ENCODE data around the gene TMA7B. TPM values are rescaled to one million over a fixed set of nuclear protein-coding genes. Genes with fewer than 3 reads are reported as not detected.

Gene TMA7B
- total RNA-seq, 1 donor from 2014 or later: 1.7 TPM

DNA sequence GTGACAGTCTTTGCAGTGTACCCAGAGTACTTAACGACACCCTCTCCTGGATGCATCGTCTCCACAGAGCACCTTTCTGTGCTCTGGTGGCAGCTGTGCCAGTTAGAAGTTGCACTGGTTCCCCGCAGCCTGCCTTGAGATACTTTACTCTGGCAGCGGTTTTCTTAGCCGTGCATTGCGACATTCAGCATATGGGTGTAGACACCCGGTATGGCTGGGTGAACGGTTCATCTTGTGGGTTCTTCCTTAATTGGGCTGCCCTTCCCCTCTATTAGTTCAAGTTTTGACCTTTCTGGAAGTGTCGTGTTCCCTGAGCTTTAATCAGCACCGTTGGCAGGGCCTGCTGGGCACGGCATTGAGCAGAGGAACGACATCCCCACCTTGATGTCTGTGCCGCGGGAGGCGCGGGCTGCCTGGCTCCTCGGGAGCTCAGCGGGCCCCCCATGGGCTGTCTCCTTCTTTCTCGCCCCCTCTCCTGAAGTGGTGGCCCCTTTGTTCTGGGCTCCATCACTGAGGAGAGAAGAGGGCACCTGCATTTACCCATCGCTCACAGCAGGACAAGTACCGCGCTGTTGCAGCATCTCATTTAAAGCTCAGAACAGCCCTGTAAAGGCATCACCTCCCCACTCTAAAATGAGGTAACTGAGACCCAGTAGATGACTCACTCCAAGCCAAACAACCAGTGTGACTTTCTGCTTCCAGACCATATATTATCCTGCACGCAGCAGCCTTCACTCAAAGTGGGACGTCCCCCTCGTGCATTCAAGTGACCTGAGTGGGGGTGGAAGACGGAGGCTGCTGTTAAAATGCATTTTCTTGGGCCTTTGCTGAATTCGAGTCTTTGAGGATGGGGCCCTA lies 47.9 kb downstream of the TMA7B start:
- Histone ChIP-seq H3K27ac (no peak overlapping the region), H3K4me3 (no peak overlapping the region), H3K27me3 (no peaks in the 10 kb centered on the region), H3K36me3 (no peaks in the 10 kb centered on the region), H3K4me1 (peaks cover 36% of the 10 kb centered on the region), H3K9me3 (no peaks in the 10 kb centered on the region)
- intact Hi-C loops (cut with DNase I): no loop called here
- DNase-seq (ENCODE audit: extremely low spot score in 2 of 2): no peak
- no peak for TF ChIP-seq POLR2A (IDR thresholded peaks at IDR 0.05)
- no peak for TF ChIP-seq POLR2AphosphoS5 (IDR thresholded peaks at IDR 0.05; ENCODE audit: insufficient read depth in 1 of 2, low read depth in 1 of 2)
- TF ChIP-seq, protein P1, sequence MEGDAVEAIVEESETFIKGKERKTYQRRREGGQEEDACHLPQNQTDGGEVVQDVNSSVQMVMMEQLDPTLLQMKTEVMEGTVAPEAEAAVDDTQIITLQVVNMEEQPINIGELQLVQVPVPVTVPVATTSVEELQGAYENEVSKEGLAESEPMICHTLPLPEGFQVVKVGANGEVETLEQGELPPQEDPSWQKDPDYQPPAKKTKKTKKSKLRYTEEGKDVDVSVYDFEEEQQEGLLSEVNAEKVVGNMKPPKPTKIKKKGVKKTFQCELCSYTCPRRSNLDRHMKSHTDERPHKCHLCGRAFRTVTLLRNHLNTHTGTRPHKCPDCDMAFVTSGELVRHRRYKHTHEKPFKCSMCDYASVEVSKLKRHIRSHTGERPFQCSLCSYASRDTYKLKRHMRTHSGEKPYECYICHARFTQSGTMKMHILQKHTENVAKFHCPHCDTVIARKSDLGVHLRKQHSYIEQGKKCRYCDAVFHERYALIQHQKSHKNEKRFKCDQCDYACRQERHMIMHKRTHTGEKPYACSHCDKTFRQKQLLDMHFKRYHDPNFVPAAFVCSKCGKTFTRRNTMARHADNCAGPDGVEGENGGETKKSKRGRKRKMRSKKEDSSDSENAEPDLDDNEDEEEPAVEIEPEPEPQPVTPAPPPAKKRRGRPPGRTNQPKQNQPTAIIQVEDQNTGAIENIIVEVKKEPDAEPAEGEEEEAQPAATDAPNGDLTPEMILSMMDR (IDR thresholded peaks at IDR 0.05): no peak

- Histone ChIP-seq H3K27me3 (no peaks in the 10 kb centered on the region), H3K4me3 (no peak overlapping the region), H3K27ac (no peak overlapping the region), H3K9me3 (no peaks in the 10 kb centered on the region), H3K4me1 (peaks cover 29% of the 10 kb centered on the region), H3K36me3 (no peaks in the 10 kb centered on the region)
- DNase-seq (ENCODE audit: extremely low spot score in 2 of 2): no peak
- no peak for TF ChIP-seq POLR2A (IDR thresholded peaks at IDR 0.05)
- no peak for TF ChIP-seq POLR2AphosphoS5 (IDR thresholded peaks at IDR 0.05; ENCODE audit: insufficient read depth in 1 of 2, low read depth in 1 of 2)
- TF ChIP-seq, protein P1 (IDR thresholded peaks at IDR 0.05): no peak
- intact Hi-C loops (cut with DNase I): no loop called here
Observed at GRCh38 chr22:40008726-40009291, 48.6 kb downstream of the TMA7B start.

DNA sequence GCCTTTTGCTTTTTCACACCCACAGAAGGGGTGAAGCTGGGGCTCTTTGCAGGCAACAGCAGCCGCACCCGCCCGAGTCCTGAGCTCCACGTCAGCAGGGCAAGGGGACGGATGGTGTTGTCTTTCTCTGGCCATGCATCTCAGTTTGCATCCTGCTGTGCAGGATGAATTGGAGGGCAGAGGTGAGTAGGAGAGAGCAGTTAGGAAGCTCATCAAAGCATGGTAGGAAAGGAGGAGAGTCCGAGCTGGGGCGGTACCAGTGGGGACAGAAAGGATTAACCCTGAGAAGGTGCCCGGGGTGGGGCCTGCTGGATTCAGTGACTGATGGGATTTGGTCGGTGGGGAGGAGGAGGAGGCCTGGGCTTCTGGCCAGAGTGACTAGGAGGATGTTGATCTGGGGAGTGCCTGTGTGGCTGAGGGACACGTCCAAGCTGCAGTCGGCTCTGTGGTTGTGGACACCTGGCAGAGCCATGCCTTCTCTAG lies 49.1 kb downstream of the TMA7B start:
- H3K4me3 ChIP-seq: no peak overlapping the region
- no peaks in the 10 kb centered on the region for H3K27me3 ChIP-seq
- peaks cover 25% of the 10 kb centered on the region for H3K4me1 ChIP-seq
- H3K27ac ChIP-seq: no peak overlapping the region
- H3K36me3 ChIP-seq: no peaks in the 10 kb centered on the region
- no peak for DNase-seq (ENCODE audit: extremely low spot score in 2 of 2)
- intact Hi-C loops (cut with DNase I): no loop called here
- H3K9me3 ChIP-seq: no peaks in the 10 kb centered on the region
- no peak for TF ChIP-seq POLR2AphosphoS5 (IDR thresholded peaks at IDR 0.05; ENCODE audit: insufficient read depth in 1 of 2, low read depth in 1 of 2)
- no peak for TF ChIP-seq POLR2A (IDR thresholded peaks at IDR 0.05)
- TF ChIP-seq, protein P1 (IDR thresholded peaks at IDR 0.05): no peak

DNA sequence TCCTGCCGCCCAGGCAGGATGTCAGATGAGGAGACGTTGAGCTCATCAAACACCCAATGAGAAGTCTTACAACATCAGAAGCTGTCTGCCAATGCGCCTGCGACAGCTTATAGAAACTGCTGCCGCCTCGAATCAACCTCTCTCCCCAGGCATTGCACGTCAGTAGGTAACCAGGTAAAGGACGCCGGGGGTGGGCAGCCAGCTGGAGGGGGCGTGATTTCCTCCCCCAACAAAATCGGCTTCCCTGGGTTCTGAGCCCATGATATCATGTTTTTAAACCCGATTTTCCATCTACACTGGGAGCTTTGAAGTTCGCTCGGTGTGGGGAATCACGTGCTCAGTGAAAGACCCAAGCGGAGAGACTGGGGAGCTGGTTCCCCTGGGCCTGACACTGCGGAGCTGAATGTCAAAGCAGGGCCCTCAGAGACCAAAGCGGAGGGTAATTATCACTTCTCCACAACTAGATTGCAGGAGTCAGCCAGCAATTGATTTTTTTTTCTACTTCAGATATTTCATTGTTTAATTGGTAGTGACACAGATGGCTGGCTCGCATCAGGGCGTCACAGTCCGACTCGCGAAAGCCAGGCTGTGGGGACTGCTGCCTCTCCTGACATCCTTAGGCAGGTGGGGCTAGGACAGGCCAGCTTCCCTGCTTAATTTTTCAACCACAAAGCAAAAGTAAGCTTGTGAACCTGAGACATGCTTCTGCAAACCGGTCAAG lies 49.9 kb downstream of the TMA7B start:
- Histone ChIP-seq H3K27ac (no peak overlapping the region), H3K4me3 (no peak overlapping the region), H3K27me3 (no peaks in the 10 kb centered on the region), H3K36me3 (no peaks in the 10 kb centered on the region), H3K9me3 (no peaks in the 10 kb centered on the region), H3K4me1 (peaks cover 25% of the 10 kb centered on the region)
- intact Hi-C loops (cut with DNase I): loop anchor here (5.0 kb wide), 1 partner anchor 517 kb away; no protein-coding TSS in a partner anchor
- DNase-seq (ENCODE audit: extremely low spot score in 2 of 2): no peak
- no peak for TF ChIP-seq POLR2A (IDR thresholded peaks at IDR 0.05)

- no peak overlapping the region for H3K27ac ChIP-seq
- H3K4me3 ChIP-seq: no peak overlapping the region
- no peaks in the 10 kb centered on the region for H3K36me3 ChIP-seq
- no peaks in the 10 kb centered on the region for H3K27me3 ChIP-seq
- no peaks in the 10 kb centered on the region for H3K9me3 ChIP-seq
- no peak for DNase-seq (ENCODE audit: extremely low spot score in 2 of 2)
- intact Hi-C loops (cut with DNase I): loop anchor here (5.0 kb wide), 1 partner anchor 517 kb away; no protein-coding TSS in a partner anchor
- peaks cover 25% of the 10 kb centered on the region for H3K4me1 ChIP-seq
- TF ChIP-seq POLR2AphosphoS5 (IDR thresholded peaks at IDR 0.05; ENCODE audit: insufficient read depth in 1 of 2, low read depth in 1 of 2) (no peak), POLR2A (IDR thresholded peaks at IDR 0.05) (no peak)
- TF ChIP-seq, protein P1 (IDR thresholded peaks at IDR 0.05): no peak
Observed at GRCh38 chr22:40010746-40011145, 50.5 kb downstream of the TMA7B start.
